NCI-H128 (cell line): ENCODE data around the gene RAB5B.
"Not testable (repeated sequence)": the region's sequence is repeated elsewhere in the genome, so short reads cannot be mapped to it uniquely, and the experiment has no call there.

Source experiments
- DNase-seq: peaks from one replicate; lab custom pipeline; 2025; ENCODE audit not compliant: unreplicated experiment; lab: John Stamatoyannopoulos, UW

Gene RAB5B

GRCh38 chr12:55982319-55982936 lies 8.6 kb downstream of the RAB5B start:
- no peak for DNase-seq

DNA sequence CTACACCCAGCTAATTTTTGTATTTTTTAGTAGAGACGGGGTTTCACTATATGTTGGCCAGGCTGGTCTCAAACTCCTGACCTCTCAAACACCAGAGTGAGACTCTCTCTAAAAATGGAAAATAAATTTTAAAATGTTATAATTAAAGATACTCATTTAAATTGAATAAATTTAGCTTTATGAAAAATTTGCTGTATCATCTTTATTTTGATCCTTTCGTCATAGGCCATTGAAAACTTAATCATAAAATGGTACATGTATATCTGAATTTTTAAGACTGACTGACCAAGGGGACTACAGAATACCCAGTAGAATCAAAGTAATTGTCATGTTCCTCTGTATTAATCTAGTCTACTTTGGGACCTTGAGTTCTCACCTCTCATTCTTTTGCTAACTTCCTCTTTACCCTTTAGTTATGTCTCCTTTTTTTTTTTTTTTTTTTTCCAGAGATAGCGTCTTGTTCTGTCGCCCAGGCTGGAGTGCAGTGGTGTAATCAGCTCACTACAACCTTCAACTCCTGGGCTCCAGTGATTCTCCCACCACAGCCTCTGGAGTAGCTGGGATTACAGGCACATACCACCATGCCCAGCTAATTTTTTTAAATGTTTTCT lies 9.5 kb downstream of the RAB5B start:
- no peak for DNase-seq

GRCh38 chr12:55984861-55985260 lies 11.0 kb downstream of the RAB5B start:
- no peak for DNase-seq

- DNase-seq: no peak
Observed at GRCh38 chr12:55985341-55985740, 11.5 kb downstream of the RAB5B start.

- DNase-seq: not testable (repeated sequence)
Observed at GRCh38 chr12:55985976-55986375, 12.1 kb downstream of the RAB5B start.

GRCh38 chr12:55991110-55991509 lies 17.2 kb downstream of the RAB5B start:
- no peak for DNase-seq

GRCh38 chr12:55993230-55993853 lies 19.5 kb downstream of the RAB5B start:
- no peak for DNase-seq

GRCh38 chr12:55995366-55995765 lies 21.5 kb downstream of the RAB5B start:
- DNase-seq: no peak

GRCh38 chr12:55996201-55996714 lies 22.4 kb downstream of the RAB5B start:
- DNase-seq: peak; percentile 48

GRCh38 chr12:55996715-55997534 lies 23.0 kb downstream of the RAB5B start, which contains the start of gene SUOX:
TSS of gene SUOX (plus strand) at chr12:55997276. CDS start at chr12:56002222, 4,946 bp downstream.
- DNase-seq: peak; percentile 77

- no peak for DNase-seq
Observed at GRCh38 chr12:55997535-55997859, 23.6 kb downstream of the RAB5B start.

GRCh38 chr12:55999522-55999921 lies 25.6 kb downstream of the RAB5B start:
- not testable (repeated sequence) for DNase-seq

- not testable (repeated sequence) for DNase-seq
Observed at GRCh38 chr12:55999999-56000540, 26.2 kb downstream of the RAB5B start.

DNA sequence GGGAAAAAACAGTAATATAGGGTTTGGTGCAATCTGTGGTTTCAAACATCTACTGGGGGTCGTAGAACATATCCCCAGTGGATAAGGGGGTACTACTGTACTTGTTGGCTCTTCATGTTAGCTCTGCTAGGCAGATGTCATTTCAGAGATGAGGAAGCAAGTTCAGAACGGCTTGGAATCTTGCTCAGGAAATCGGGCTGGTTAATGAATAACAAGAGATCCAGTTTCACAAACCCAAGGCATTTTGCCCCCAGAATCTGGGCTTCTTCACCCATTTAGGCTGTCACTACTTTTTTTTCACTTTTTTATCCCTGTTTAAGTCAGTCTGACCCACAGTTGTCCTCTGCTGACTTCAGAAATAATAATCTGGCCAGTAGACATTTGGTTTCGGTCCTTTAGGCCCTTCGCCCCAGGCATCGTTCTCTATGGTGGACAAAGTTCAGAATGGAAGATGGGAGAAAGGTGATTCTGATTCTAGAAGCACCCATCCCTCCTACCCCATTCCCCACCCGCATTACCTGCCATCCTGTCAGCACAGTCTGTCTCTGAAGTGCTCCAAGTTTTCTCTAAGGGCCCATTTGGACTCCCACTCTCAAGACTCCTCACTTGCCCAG lies 27.7 kb downstream of the RAB5B start:
- DNase-seq: no peak

- DNase-seq: not testable (repeated sequence)
Observed at GRCh38 chr12:56003376-56003775, 29.5 kb downstream of the RAB5B start.

DNA sequence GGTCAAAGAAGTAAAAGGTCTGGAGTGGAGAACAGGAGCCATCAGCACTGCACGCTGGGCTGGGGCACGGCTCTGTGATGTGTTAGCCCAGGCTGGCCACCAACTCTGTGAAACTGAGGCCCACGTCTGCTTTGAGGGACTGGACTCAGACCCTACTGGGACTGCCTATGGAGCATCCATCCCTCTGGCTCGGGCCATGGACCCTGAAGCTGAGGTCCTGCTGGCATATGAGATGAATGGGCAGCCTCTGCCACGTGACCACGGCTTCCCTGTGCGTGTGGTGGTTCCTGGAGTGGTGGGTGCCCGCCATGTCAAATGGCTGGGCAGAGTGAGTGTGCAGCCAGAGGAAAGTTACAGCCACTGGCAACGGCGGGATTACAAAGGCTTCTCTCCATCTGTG lies 30.3 kb downstream of the RAB5B start:
- no peak for DNase-seq

GRCh38 chr12:56007564-56008559 lies 34.0 kb downstream of the RAB5B start:
- DNase-seq: peak; percentile 35

DNA sequence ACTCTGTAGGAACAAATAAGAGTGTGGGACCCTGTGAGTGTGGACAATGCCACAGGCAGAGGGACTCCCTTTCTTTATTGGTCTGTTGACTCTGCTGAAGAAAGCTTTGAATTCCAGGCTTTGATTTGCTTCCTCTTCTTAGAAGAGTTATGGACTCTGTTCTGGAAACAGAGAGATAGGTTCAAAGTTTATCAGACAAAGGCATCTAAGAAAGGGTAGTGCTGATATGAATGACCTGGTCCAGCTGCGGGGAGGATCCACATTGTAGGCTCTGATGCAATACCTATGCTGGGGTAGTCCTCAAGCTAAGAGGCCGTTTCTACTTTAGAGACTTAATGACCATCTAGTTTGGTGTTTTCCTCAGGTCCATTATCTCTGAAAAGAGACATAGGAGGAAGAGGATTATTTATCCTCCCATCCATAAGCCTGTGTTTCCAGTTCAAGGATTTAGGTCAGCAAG lies 36.3 kb downstream of the RAB5B start:
- DNase-seq: no peak

DNA sequence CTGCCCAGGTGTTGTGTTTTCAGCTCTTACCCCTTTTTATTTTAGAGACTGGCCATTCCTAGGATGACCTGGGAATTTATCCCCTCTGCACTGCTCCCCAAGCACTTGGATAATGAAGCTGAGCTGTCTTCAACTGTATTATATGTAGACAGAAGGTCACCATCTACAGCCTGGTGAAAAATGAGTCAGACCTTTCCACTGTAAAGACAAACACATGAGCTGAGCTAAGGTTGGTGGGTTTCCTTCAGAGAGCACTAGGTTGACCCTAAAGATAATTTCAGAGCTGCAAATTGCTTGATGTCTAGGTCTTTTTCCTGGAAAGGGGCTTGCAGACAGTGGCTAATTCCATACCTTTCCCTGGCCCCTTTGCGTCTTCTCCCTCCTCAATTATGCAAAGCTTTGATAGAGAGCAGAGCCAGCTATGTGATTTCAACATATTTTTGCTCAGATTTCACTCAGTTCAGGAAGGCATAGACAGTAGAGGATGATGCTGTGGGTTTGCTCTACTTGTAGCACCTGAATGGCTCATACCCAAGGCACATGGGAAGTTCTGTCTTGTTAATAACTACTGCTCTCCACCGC lies 37.7 kb downstream of the RAB5B start:
- DNase-seq: no peak
